Gastroesophageal sphincter (tissue), 4 donors: ENCODE results near the gene BIRC6. TPM values are rescaled to one million over a fixed set of nuclear protein-coding genes. Genes with fewer than 3 reads are reported as not detected.

Experiments used
- ATAC-seq: fragments of 150-250 bp; one replicate; pipeline ENCODE4 v1.9.1; 2016; ENCODE audit warnings: mild to moderate bottlenecking, moderate library complexity
- H3K27ac ChIP-seq, 4 donors: fragments of 200-600 bp; sonication (generic) in 3 of 4; 1 replicate in 3 of 4; 2 replicates in 1 of 4; pipeline ENCODE4 v1.5.1; 2016 to 2019
- H3K27me3 ChIP-seq: fragments of 200-600 bp; sonication (generic); one replicate; pipeline ENCODE4 v1.5.1; 2019
- H3K36me3 ChIP-seq, 2 donors: fragments of 200-600 bp; sonication (generic); one replicate each; pipeline ENCODE4 v1.5.1; 2019; ENCODE audit warnings: control low read depth in 1 of 2
- H3K4me1 ChIP-seq, 3 donors: fragments of 200-600 bp; sonication (generic); 1 replicate in 2 of 3; 2 replicates in 1 of 3; pipeline ENCODE4 v1.5.1; 2016 to 2019; ENCODE audit warnings: control low read depth in 2 of 3
- H3K4me3 ChIP-seq, 2 donors: fragments of 200-600 bp; sonication (generic); one replicate each; pipeline ENCODE4 v1.5.1; 2019; ENCODE audit warnings: mild to moderate bottlenecking in 1 of 2, moderate library complexity in 1 of 2
- H3K9me3 ChIP-seq, 3 donors: fragments of 200-600 bp; sonication (generic); one replicate each; pipeline ENCODE4 v1.5.1; 2017 to 2019; ENCODE audit warnings: control low read depth in 2 of 3
- CTCF ChIP-seq, 4 experiments: fragments of 200-600 bp in 2 of 4; fragments of 450-650 bp in 2 of 4; sonication (generic) in 1 of 4; IDR thresholded peaks; one replicate each; pipeline ENCODE4 v1.5.1; 2017 to 2019; ENCODE audit warnings: antibody characterized with exemption in 4 of 4, mild to moderate bottlenecking in 2 of 4, moderate library complexity in 2 of 4
- EP300 ChIP-seq: sonication (generic); formaldehyde crosslinking; IDR thresholded peaks from one replicate; pipeline ENCODE4 v1.6.1; 2017; ENCODE audit warnings: antibody characterized with exemption, mild to moderate bottlenecking
- POLR2A ChIP-seq, 2 donors: fragments of 450-650 bp; IDR thresholded peaks; one replicate each; pipeline ENCODE4 v1.6.1; 2017; ENCODE audit warnings: antibody characterized with exemption in 2 of 2, mild to moderate bottlenecking in 2 of 2, moderate library complexity in 1 of 2
- POLR2AphosphoS5 ChIP-seq: sonication (generic); formaldehyde crosslinking; IDR thresholded peaks from one replicate; pipeline ENCODE4 v1.6.1; 2017; ENCODE audit warnings: antibody characterized with exemption
- WGBS, 2 donors: methylation state at CpG; one replicate each; pipeline ENCODE4 v1.1.5; 2018; ENCODE audit warnings: low coverage in 1 of 2; 5-methylcytosine and 5-hydroxymethylcytosine counted together
- small RNA-seq, 4 donors: library from RNA; depleted of rRNA; stranded (forward); fragments of <200 nt; gene quantifications; one replicate each; pipeline ENCODE3, GENCODE V24; 2016
- total RNA-seq, 4 donors: library from RNA; depleted of rRNA; stranded (reverse); fragments of >200 nt; gene quantifications; one replicate each; pipeline ENCODE4 v1.1.0, GENCODE V29; 2016

The BIRC6 gene
- total RNA-seq, 4 donors from 2014 or later = 69.5 to 168 (median 92.7) TPM

GRCh38 chr2:32656069-32656468, 299.2 kb downstream of the BIRC6 start:
- no peak for ATAC-seq
- 92 to 100% methylated on average over 1 to 3 of the region's 3 CpGs for WGBS, 2 donors
- H3K27ac ChIP-seq = no peak overlapping the region
- no peak overlapping the region for H3K4me3 ChIP-seq
- no peak for TF ChIP-seq CTCF (IDR thresholded peaks at IDR 0.05)
- no peak for TF ChIP-seq POLR2A (IDR thresholded peaks at IDR 0.05)
- no peak for TF ChIP-seq POLR2AphosphoS5
- TF ChIP-seq EP300 = no peak
- peaks cover 0 to 42% of the 10 kb centered on the region in 2 donors for H3K36me3 ChIP-seq
- no peaks in the 10 kb centered on the region for H3K27me3 ChIP-seq
- H3K9me3 ChIP-seq = no peaks in the 10 kb centered on the region
- peaks cover 0 to 12% (median 0%) of the 10 kb centered on the region in 3 donors for H3K4me1 ChIP-seq

DNA sequence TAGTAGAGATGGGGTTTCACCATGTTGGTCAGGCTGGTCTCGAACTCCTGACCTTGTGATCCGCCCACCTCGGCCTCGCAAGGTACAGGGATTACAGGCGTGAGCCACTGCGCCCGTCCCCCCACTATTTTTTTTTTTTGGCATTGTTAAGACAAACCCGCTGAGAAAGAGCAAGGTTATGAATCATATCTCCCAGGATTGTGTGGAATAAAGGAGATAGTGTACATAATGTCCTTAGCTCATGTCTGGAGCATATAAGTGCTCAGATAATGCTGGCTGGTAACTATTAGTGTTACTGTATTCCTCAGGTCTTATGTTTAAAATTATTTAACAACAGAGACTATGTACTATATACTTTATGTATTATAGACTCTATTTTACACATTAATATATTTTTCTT, 307.0 kb downstream of the BIRC6 start:
- Histone ChIP-seq H3K4me1 (no peaks in the 10 kb centered on the region), H3K36me3 (peaks cover 0 to 49% of the 10 kb centered on the region in 2 donors), H3K4me3 (no peak overlapping the region), H3K27me3 (no peaks in the 10 kb centered on the region), H3K27ac (no peak overlapping the region), H3K9me3 (no peaks in the 10 kb centered on the region)
- WGBS, 2 donors = 99 to 100% methylated on average over 1 to 8 of the region's 8 CpGs
- no peak for TF ChIP-seq EP300
- no peak for TF ChIP-seq POLR2AphosphoS5
- ATAC-seq = no peak

- no peak for ATAC-seq
- no peaks in the 10 kb centered on the region for H3K9me3 ChIP-seq
- 75 to 95% methylated on average over 1 of the region's 1 CpG for WGBS, 2 donors
- no peaks in the 10 kb centered on the region for H3K27me3 ChIP-seq
- H3K36me3 ChIP-seq = peaks cover 0 to 52% of the 10 kb centered on the region in 2 donors
- no peak for TF ChIP-seq EP300
- TF ChIP-seq POLR2AphosphoS5 = no peak
- TF ChIP-seq POLR2A (IDR thresholded peaks at IDR 0.05) = no peak
- no peak for TF ChIP-seq CTCF (IDR thresholded peaks at IDR 0.05)
- H3K4me1 ChIP-seq = no peaks in the 10 kb centered on the region
- H3K4me3 ChIP-seq = no peak overlapping the region
- H3K27ac ChIP-seq = no peak overlapping the region
Measured at GRCh38 chr2:32666704-32667103, 309.9 kb downstream of the BIRC6 start.

- no peaks in the 10 kb centered on the region for H3K9me3 ChIP-seq
- H3K27ac ChIP-seq = no peak overlapping the region
- WGBS, 2 donors = 94% methylated on average over 1 of the region's 1 CpG; no CpG with 5 or more reads in 1 of the 2 donors
- H3K4me3 ChIP-seq = no peak overlapping the region
- no peak for ATAC-seq
- TF ChIP-seq EP300 (no peak), POLR2A (IDR thresholded peaks at IDR 0.05) (no peak), POLR2AphosphoS5 (no peak), CTCF (IDR thresholded peaks at IDR 0.05) (no peak)
- H3K27me3 ChIP-seq = no peaks in the 10 kb centered on the region
- peaks cover 0 to 66% of the 10 kb centered on the region in 2 donors for H3K36me3 ChIP-seq
- H3K4me1 ChIP-seq = no peaks in the 10 kb centered on the region
Measured at GRCh38 chr2:32668254-32668653, 311.4 kb downstream of the BIRC6 start.

Small RNAs within 50 kb of the gene (small RNA-seq; reads per million reads assigned to genes)
- gene MIR4765 (0 reads per million in 4 donors), gene MIR558 (0 reads per million in 4 donors)

Other genes with a start within 250 kb of the BIRC6 start
- gene SLC30A6, start 191.2 kb upstream of the BIRC6 start, total RNA-seq = 10 to 100 TPM; 14.5 to 20.1 (median 16.1) TPM
- 1 to 10 TPM in 2 of 4 donors, under 1 TPM in 2; 0.31 to 2.2 (median 1.3) TPM for gene NLRC4, start 92.1 kb upstream of the BIRC6 start, total RNA-seq
- gene YIPF4, start 79.1 kb upstream of the BIRC6 start, total RNA-seq = 10 to 100 TPM; 21.3 to 48.3 (median 33.6) TPM